HCT116 (cell line): Measurements from ENCODE around the gene HOXB8. TPM values are rescaled to one million over a fixed set of nuclear protein-coding genes. Genes with fewer than 3 reads are reported as not detected.

Experiments used
- ATAC-seq: fragments of 200-7000 bp; cut with Tn5 transposase; 2 replicates; pipeline ENCODE4 v1.9.1; 2020; ENCODE audit warnings: mild to moderate bottlenecking, moderate library complexity
- BruUV-seq: library from RNA; stranded (reverse); fragments of 400-500 nt; replicated peaks from 2 replicates; lab custom pipeline; 2021; lab: Mats Ljungman, UMichigan
- CTCF ChIA-PET: fragments of 300-600 bp; sonication (Branson Sonifier 250); formaldehyde crosslinking; loops from one replicate; lab custom pipeline; 2021; ENCODE audit warnings: antibody characterized with exemption; lab: Charles Lee
- POLR2A ChIA-PET: fragments of 300-600, 350-600 bp; sonication (Branson Sonifier 250); formaldehyde crosslinking; loops from one replicate; lab custom pipeline; 2021; ENCODE audit warnings: antibody characterized with exemption; lab: Charles Lee
- RAD21 ChIA-PET, 2 experiments: fragments of 300-600 bp; sonication (Branson Sonifier 250); formaldehyde crosslinking; loops; one replicate each; lab custom pipeline; 2023; ENCODE audit warnings: low total read pairs in 2 of 2; ENCODE audit not compliant: uncharacterized antibody in 2 of 2, unreplicated experiment in 2 of 2, low non-redundant PET in 1 of 2; lab: Charles Lee
- DNase-seq: peaks from one replicate; pipeline ENCODE4 v3.0.0-alpha.2; 2010; ENCODE audit warnings: low read depth, low spot score
- H2AFZ ChIP-seq: fragments of 200-600 bp; shearing (Covaris generic), sonication (generic); 2 replicates; pipeline ENCODE4 v1.6.1; 2017; ENCODE audit warnings: low read depth, mixed run types, mixed read lengths, antibody characterized with exemption, low read length; ENCODE audit not compliant: poor library complexity, severe bottlenecking
- H3K27ac ChIP-seq: 2 replicates; pipeline ENCODE4 v1.5.1; 2012; ENCODE audit warnings: low read depth, low read length
- H3K27me3 ChIP-seq: fragments of 200-600 bp; sonication (generic); 2 replicates; pipeline ENCODE4 v1.6.1; 2016; ENCODE audit warnings: mixed run types, low read length, mixed read lengths; ENCODE audit not compliant: insufficient read depth
- H3K36me3 ChIP-seq, 2 experiments: fragments of 200-500 bp in 1 of 2; fragments of 200-600 bp in 1 of 2; sonication (Bioruptor generic) in 1 of 2; sonication (generic) in 1 of 2; 2 replicates each; pipeline versions ENCODE4 v1.5.1 to v1.6.1; 2014 to 2016; ENCODE audit warnings: low read length in 2 of 2, inconsistent platforms in 1 of 2, mixed read lengths in 1 of 2, mixed run types in 1 of 2; ENCODE audit not compliant: insufficient read depth in 2 of 2, control insufficient read depth in 1 of 2
- H3K4me1 ChIP-seq, 2 experiments: fragments of 200-600 bp in 1 of 2; sonication (generic) in 1 of 2; 2 replicates each; pipeline versions ENCODE4 v1.5.1 to v1.6.1; 2012 to 2017; ENCODE audit warnings: low read length in 2 of 2, inconsistent platforms in 1 of 2, mild to moderate bottlenecking in 1 of 2, mixed read lengths in 1 of 2, mixed run types in 1 of 2, moderate library complexity in 1 of 2; ENCODE audit not compliant: insufficient read depth in 2 of 2, control insufficient read depth in 1 of 2
- H3K4me2 ChIP-seq: fragments of 200-600 bp; sonication (generic); 2 replicates; pipeline ENCODE4 v1.6.1; 2017; ENCODE audit warnings: mixed run types, low read length, mixed read lengths
- H3K4me3 ChIP-seq, 2 experiments: fragments of 200-600 bp in 1 of 2; sonication (generic) in 1 of 2; replicated peaks in 1 of 2; 2 replicates each; pipeline ENCODE4 v1.5.1; 2011 to 2016; ENCODE audit warnings: low read length in 2 of 2, control low read depth in 1 of 2, low read depth in 1 of 2, mild to moderate bottlenecking in 1 of 2, mixed read lengths in 1 of 2, mixed run types in 1 of 2
- H3K79me2 ChIP-seq: fragments of 200-600 bp; sonication (generic); 2 replicates; pipeline ENCODE4 v1.6.1; 2017; ENCODE audit warnings: mild to moderate bottlenecking, mixed run types, low read length, moderate library complexity, mixed read lengths; ENCODE audit not compliant: insufficient read depth
- H3K9ac ChIP-seq: fragments of 200-600 bp; sonication (generic); 2 replicates; pipeline ENCODE4 v1.6.1; 2016; ENCODE audit warnings: low read length, mixed read lengths
- H3K9me2 ChIP-seq: fragments of 200-600 bp; sonication (generic), shearing (Covaris generic); 2 replicates; pipeline ENCODE4 v1.6.1; 2017; ENCODE audit warnings: mixed run types, mild to moderate bottlenecking, moderate library complexity; ENCODE audit not compliant: insufficient read depth
- H3K9me3 ChIP-seq, 2 experiments: fragments of 200-500 bp in 1 of 2; fragments of 200-600 bp in 1 of 2; sonication (Bioruptor generic) in 1 of 2; sonication (generic) in 1 of 2; 2 replicates each; pipeline ENCODE4 v1.6.1; 2014 to 2017; ENCODE audit warnings: low read length in 2 of 2, mixed read lengths in 2 of 2, inconsistent platforms in 1 of 2, low read depth in 1 of 2, mild to moderate bottlenecking in 1 of 2, mixed run types in 1 of 2, moderate library complexity in 1 of 2; ENCODE audit not compliant: control insufficient read depth in 1 of 2, insufficient read depth in 1 of 2
- H4K20me1 ChIP-seq: fragments of 200-600 bp; sonication (generic), shearing (Covaris generic); 2 replicates; pipeline ENCODE4 v1.6.1; 2017; ENCODE audit warnings: mixed run types, mild to moderate bottlenecking, moderate library complexity; ENCODE audit not compliant: insufficient read depth
- CBX3 ChIP-seq: IDR thresholded peaks from 2 replicates; pipeline ENCODE4 v1.6.1; 2012; ENCODE audit warnings: low read depth
- CEBPB ChIP-seq: IDR thresholded peaks from 2 replicates; pipeline ENCODE4 v1.6.1; 2012; ENCODE audit warnings: low read depth
- ELF1 ChIP-seq: IDR thresholded peaks from 2 replicates; pipeline ENCODE4 v1.6.1; 2012; ENCODE audit warnings: low read depth, borderline replicate concordance
- EZH2 ChIP-seq: fragments of 200-600 bp; sonication (generic); IDR thresholded peaks from 2 replicates; pipeline ENCODE4 v1.6.1; 2017; ENCODE audit warnings: antibody characterized with exemption, mixed run types
- FOSL1 ChIP-seq: IDR thresholded peaks from 2 replicates; pipeline ENCODE4 v1.6.1; 2012; ENCODE audit warnings: low read depth
- JUND ChIP-seq: IDR thresholded peaks from 2 replicates; pipeline ENCODE4 v1.6.1; 2012
- RAD21 ChIP-seq: IDR thresholded peaks from 2 replicates; pipeline ENCODE4 v1.6.1; 2012; ENCODE audit warnings: low read depth, mild to moderate bottlenecking
- TCF7L2 ChIP-seq: IDR thresholded peaks from 2 replicates; pipeline ENCODE4 v1.7.0; 2011; ENCODE audit warnings: borderline replicate concordance, inconsistent platforms; ENCODE audit not compliant: insufficient read depth, insufficient read length; ENCODE audit errors: extremely low read depth
- ZFX ChIP-seq: fragments of 450-650 bp; IDR thresholded peaks from 2 replicates; pipeline ENCODE4 v1.6.1; 2017
- intact Hi-C: fragments of 100-400 bp; cut with micrococcal nuclease; formaldehyde crosslinking; loops from 2 replicates; pipeline ENCODE4 v1.10.0; 2022
- total RNA-seq: library from RNA; stranded (reverse); gene quantifications from one replicate; pipeline ENCODE4 v1.2.1, GENCODE V29; 2021; ENCODE audit not compliant: unreplicated experiment
- TF ChIP-seq, protein P1 (sequence below), 3 experiments: fragments of 200-600 bp in 1 of 3; sonication (generic) in 1 of 3; IDR thresholded peaks in 2 of 3; conservative IDR thresholded peaks in 1 of 3; 2 replicates each; pipeline ENCODE4 v1.5.1; 2012 to 2017; ENCODE audit warnings: low read depth in 2 of 3, low read length in 2 of 3, antibody characterized with exemption in 1 of 3, borderline replicate concordance in 1 of 3, control low read depth in 1 of 3, mild to moderate bottlenecking in 1 of 3, mixed read lengths in 1 of 3, mixed run types in 1 of 3, moderate library complexity in 1 of 3; ENCODE audit not compliant: insufficient read depth in 1 of 3

The HOXB8 gene
- total RNA-seq, 1 experiment from 2014 or later: 44.7 TPM

DNA sequence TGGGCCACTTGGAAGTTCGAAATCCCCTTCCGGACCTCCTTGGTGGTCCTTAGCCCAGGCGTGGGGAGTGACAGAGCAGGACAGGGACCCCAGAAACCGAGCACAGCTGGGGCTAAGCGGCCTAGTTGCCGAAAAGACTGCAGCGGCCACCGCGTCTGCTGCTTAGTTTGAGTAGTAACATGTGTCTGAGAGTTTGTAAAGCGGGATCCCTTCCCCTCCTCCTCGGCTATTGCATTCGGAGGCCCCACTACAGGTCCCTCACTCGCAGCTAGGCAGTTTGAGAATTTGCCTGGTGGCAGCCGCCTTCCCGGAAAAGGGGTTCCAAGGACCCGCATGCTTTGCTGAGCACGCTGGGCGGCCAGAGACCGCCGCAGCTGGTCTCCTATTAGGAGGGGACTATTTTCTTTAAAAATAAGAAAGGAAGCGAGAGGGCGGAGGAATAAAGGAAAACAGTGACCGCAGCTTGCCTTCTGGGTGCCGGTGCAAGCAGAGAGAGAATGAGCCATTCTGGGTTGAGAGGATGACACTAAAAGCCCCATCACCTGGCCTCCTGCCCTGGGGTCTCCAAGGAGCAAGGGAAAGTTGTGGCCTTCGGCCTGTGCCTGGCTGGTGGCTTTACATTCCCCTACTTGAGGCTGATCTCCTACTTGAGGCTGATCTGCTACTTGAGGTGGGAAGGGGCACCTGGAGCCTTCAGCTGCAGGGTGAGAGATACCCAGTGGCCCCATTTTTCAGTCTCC lies 20.4 kb downstream of the HOXB8 start:
- no TSS peak for BruUV-seq
- TF ChIP-seq JUND: no peak
- TF ChIP-seq FOSL1: no peak
- TF ChIP-seq ZFX: 0 out of 2 replicates have a peak, but pooled peaks have one; percentile 21
- no peak for TF ChIP-seq ELF1
- no peak for TF ChIP-seq EZH2
- TF ChIP-seq CEBPB: no peak
- TF ChIP-seq, all 23 proteins: peak for 1
- intact Hi-C loops: no loop called here
- H4K20me1 ChIP-seq: no peaks in the 10 kb centered on the region
- RAD21 ChIA-PET: interaction anchor here in 1 of 2 experiments (0.7 kb wide), 1 partner anchor 378 kb away, joined by 4 read pairs; no protein-coding TSS in a partner anchor
- peaks cover 24 to 30% of the 10 kb centered on the region in 2 experiments; a peak in 3 of 4 replicates for H3K36me3 ChIP-seq
- no peak overlapping the region for H3K4me3 ChIP-seq
- H2AFZ ChIP-seq: no peak overlapping the region
- DNase-seq (no peak), ATAC-seq (no peak)
- no peaks in the 10 kb centered on the region for H3K27me3 ChIP-seq
- no peak overlapping the region for H3K4me2 ChIP-seq
- CTCF ChIA-PET: no interaction called here
- no peaks in the 10 kb centered on the region for H3K9me2 ChIP-seq
- H3K79me2 ChIP-seq: peaks cover 79% of the 10 kb centered on the region
- no peak overlapping the region for H3K9ac ChIP-seq
- POLR2A ChIA-PET: no interaction called here
- H3K27ac ChIP-seq: no peak overlapping the region
- no peaks in the 10 kb centered on the region; a peak in 2 of 4 replicates for H3K4me1 ChIP-seq
- no peaks in the 10 kb centered on the region for H3K9me3 ChIP-seq

DNA sequence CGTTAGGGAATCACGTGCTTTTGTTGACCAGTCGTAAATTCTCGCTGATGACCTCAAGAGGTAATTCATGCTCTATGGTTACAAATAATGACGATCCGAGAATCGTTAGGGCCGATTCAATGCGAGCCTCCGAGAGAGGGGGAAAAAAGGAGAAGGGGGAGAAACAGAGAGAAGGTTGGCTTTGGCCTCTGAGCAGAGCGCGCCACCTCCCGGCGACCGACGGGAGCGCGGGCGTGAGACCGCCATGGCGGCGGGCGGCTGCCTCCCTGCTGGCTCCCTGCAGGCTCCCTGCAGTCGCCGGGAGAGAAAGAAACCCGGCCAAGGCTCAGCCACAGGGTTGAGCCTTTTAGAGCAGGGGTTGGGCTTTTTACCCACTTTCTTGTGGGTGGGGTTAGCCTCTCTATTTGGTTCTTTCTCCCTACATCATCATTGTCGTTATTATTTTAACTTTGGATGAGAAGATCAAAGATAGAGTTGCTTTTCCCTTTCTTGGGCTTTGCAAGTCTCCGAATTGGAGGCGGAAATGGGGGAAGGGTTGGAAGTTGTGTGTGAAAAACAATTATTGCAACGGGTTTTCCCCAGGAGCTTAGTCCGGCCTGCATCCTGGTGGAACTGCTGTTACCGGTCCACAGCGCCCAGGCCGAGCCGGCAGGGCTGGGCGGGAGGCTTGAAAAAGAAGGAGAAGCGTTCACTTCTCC lies 21.1 kb downstream of the HOXB8 start:
- Histone ChIP-seq H3K27me3 (no peaks in the 10 kb centered on the region), H3K79me2 (peaks cover 72% of the 10 kb centered on the region), H3K36me3 (peaks cover 24 to 30% of the 10 kb centered on the region in 2 experiments; a peak in 3 of 4 replicates), H3K4me1 (peaks cover 0 to 7% of the 10 kb centered on the region in 2 experiments; a peak in 2 of 4 replicates), H4K20me1 (no peaks in the 10 kb centered on the region), H3K27ac (no peak overlapping the region), H2AFZ (no peak overlapping the region), H3K4me2 (no peak overlapping the region), H3K9ac (no peak overlapping the region), H3K9me2 (no peaks in the 10 kb centered on the region), H3K9me3 (no peaks in the 10 kb centered on the region), H3K4me3 (no peak overlapping the region)
- ChIA-PET RAD21 (interaction anchor here (0.6 to 1.3 kb wide), 4 partner anchors 93 to 378 kb away, joined by 3 to 5 read pairs (median 4); no protein-coding TSS in a partner anchor), POLR2A (no interaction called here), CTCF (interaction anchor here (1.3 to 2.2 kb wide), 2 partner anchors 258 to 331 kb away, joined by 5 to 9 read pairs; no protein-coding TSS in a partner anchor)
- no peak for TF ChIP-seq JUND
- no peak for TF ChIP-seq TCF7L2
- peak; percentile 41 for TF ChIP-seq RAD21
- no peak for TF ChIP-seq ELF1
- no peak for TF ChIP-seq ZFX
- TF ChIP-seq CBX3: no peak
- no peak for TF ChIP-seq EZH2
- TF ChIP-seq, protein P1, sequence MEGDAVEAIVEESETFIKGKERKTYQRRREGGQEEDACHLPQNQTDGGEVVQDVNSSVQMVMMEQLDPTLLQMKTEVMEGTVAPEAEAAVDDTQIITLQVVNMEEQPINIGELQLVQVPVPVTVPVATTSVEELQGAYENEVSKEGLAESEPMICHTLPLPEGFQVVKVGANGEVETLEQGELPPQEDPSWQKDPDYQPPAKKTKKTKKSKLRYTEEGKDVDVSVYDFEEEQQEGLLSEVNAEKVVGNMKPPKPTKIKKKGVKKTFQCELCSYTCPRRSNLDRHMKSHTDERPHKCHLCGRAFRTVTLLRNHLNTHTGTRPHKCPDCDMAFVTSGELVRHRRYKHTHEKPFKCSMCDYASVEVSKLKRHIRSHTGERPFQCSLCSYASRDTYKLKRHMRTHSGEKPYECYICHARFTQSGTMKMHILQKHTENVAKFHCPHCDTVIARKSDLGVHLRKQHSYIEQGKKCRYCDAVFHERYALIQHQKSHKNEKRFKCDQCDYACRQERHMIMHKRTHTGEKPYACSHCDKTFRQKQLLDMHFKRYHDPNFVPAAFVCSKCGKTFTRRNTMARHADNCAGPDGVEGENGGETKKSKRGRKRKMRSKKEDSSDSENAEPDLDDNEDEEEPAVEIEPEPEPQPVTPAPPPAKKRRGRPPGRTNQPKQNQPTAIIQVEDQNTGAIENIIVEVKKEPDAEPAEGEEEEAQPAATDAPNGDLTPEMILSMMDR (IDR thresholded peaks at IDR 0.05 in 2 of 3, conservative IDR thresholded peaks at IDR 0.05 in 1 of 3; ENCODE audit: borderline replicate concordance in 1 of 3, insufficient read depth in 1 of 3, low read depth in 2 of 3, low read length in 2 of 3): peak in 2 of 3 experiments; percentile 33 to 39; a peak in 4 of 6 replicates
- intact Hi-C loops: no loop called here
- no TSS peak for BruUV-seq
- ATAC-seq: peak; percentile 33
- DNase-seq: no peak
